Stimulated activated CD4-positive, alpha-beta T cell treated with anti-CD3 and anti-CD28 coated beads, Interleukin-2, amount 100 ng/mL, for 4 hours (primary cell): ENCODE results near the gene AP1G1.
"Not testable (repeated sequence)": the region's sequence is repeated elsewhere in the genome, so short reads cannot be mapped to it uniquely, and the experiment has no call there.

Experiments
- DNase-seq: peaks from one replicate; pipeline ENCODE4 v3.0.0-alpha.2; 2020; ENCODE audit warnings: low read depth

AP1G1 gene

GRCh38 chr16:71808593-71809459 lies at the start of gene AP1G1:
AP1G1 (minus strand) TSS chr16:71808834; CDS start chr16:71789479, 19,355 bp downstream.
- DNase-seq: peak; percentile 93

GRCh38 chr16:71855937-71856662 lies 47.5 kb upstream of the AP1G1 start:
- DNase-seq: no peak

- DNase-seq: no peak
These were observed 45.8 kb upstream of the AP1G1 start for GRCh38 chr16:71854369-71854948.

GRCh38 chr16:71853413-71853812 lies 44.8 kb upstream of the AP1G1 start:
- DNase-seq: no peak

- no peak for DNase-seq
These were observed 43.9 kb upstream of the AP1G1 start for GRCh38 chr16:71852561-71852960.

GRCh38 chr16:71852158-71852557 lies 43.5 kb upstream of the AP1G1 start:
- DNase-seq: no peak

GRCh38 chr16:71851746-71852145 lies 43.1 kb upstream of the AP1G1 start:
- no peak for DNase-seq

- no peak for DNase-seq
These were observed 40.0 kb upstream of the AP1G1 start for GRCh38 chr16:71848622-71849021.

GRCh38 chr16:71847096-71847495 lies 38.5 kb upstream of the AP1G1 start:
- no peak for DNase-seq

- no peak for DNase-seq
These were observed 37.8 kb upstream of the AP1G1 start for GRCh38 chr16:71846431-71846830.

- DNase-seq: peak; percentile 87
These were observed 37.2 kb upstream of the AP1G1 start, which contains the start of gene ATXN1L for GRCh38 chr16:71845639-71846430. ATXN1L (plus strand) TSS chr16:71845976; CDS start chr16:71849741, 3,765 bp downstream.

- DNase-seq: no peak
These were observed 34.9 kb upstream of the AP1G1 start for GRCh38 chr16:71843572-71843971.

GRCh38 chr16:71840052-71840451 lies 31.4 kb upstream of the AP1G1 start:
- no peak for DNase-seq

- DNase-seq: no peak
These were observed 28.5 kb upstream of the AP1G1 start for GRCh38 chr16:71837150-71837549.

- DNase-seq: no peak
These were observed 25.7 kb upstream of the AP1G1 start for GRCh38 chr16:71834291-71834690.

GRCh38 chr16:71832112-71832511 lies 23.5 kb upstream of the AP1G1 start:
- DNase-seq: not testable (repeated sequence)

- DNase-seq: not testable (repeated sequence)
These were observed 23.1 kb upstream of the AP1G1 start for GRCh38 chr16:71831698-71832097.

GRCh38 chr16:71830359-71830758 lies 21.7 kb upstream of the AP1G1 start:
- DNase-seq: no peak

- DNase-seq: no peak
These were observed 17.9 kb upstream of the AP1G1 start for GRCh38 chr16:71826533-71827017.

- not testable (repeated sequence) for DNase-seq
These were observed 8.5 kb upstream of the AP1G1 start for GRCh38 chr16:71817155-71817500.

GRCh38 chr16:71811261-71811803 lies 2.7 kb upstream of the AP1G1 start:
- DNase-seq: no peak

- DNase-seq: not testable (repeated sequence)
These were observed 1.5 kb upstream of the AP1G1 start for GRCh38 chr16:71810155-71810530.
